Activated naive CD4-positive, alpha-beta T cell treated with anti-CD3 and anti-CD28 coated beads for 36 hours (primary cell): Measurements from ENCODE around the gene NABP1. TPM values are rescaled to one million over a fixed set of nuclear protein-coding genes. Genes with fewer than 3 reads are reported as not detected.

ENCODE experiments used
- CTCF ChIA-PET: fragments of 350-600 bp; sonication (Branson Sonifier 250); formaldehyde crosslinking; loops from one replicate; lab custom pipeline; 2021; ENCODE audit warnings: antibody characterized with exemption; lab: Charles Lee
- DNase-seq: peaks from one replicate; pipeline ENCODE4 v3.0.0-alpha.2; 2020
- H3K27ac Mint-ChIP-seq: one replicate; pipeline ENCODE4 v1.8.0; 2021; ENCODE audit warnings: mild to moderate bottlenecking, mixed read lengths
- H3K27me3 Mint-ChIP-seq: one replicate; pipeline ENCODE4 v1.8.0; 2021; ENCODE audit warnings: low read depth, mixed read lengths
- H3K36me3 Mint-ChIP-seq: one replicate; pipeline ENCODE4 v1.8.0; 2021; ENCODE audit warnings: low read depth, mixed read lengths
- H3K4me1 Mint-ChIP-seq: one replicate; pipeline ENCODE4 v1.8.0; 2021; ENCODE audit warnings: low read depth, mixed read lengths
- H3K4me3 Mint-ChIP-seq: one replicate; pipeline ENCODE4 v1.8.0; 2021; ENCODE audit warnings: mild to moderate bottlenecking, moderate library complexity, mixed read lengths
- H3K9me3 Mint-ChIP-seq: one replicate; pipeline ENCODE4 v1.8.0; 2021; ENCODE audit warnings: mixed read lengths
- intact Hi-C: fragments of 100-400 bp; cut with micrococcal nuclease; formaldehyde crosslinking; loops from one replicate; pipeline ENCODE4 v1.15.1; 2023
- total RNA-seq, 2 experiments: library from RNA; stranded (reverse); gene quantifications; one replicate each; pipeline ENCODE4 v1.2.3, GENCODE V29; 2021

The NABP1 gene
- total RNA-seq, 2 experiments from 2014 or later = 97.5 to 101 TPM

DNA sequence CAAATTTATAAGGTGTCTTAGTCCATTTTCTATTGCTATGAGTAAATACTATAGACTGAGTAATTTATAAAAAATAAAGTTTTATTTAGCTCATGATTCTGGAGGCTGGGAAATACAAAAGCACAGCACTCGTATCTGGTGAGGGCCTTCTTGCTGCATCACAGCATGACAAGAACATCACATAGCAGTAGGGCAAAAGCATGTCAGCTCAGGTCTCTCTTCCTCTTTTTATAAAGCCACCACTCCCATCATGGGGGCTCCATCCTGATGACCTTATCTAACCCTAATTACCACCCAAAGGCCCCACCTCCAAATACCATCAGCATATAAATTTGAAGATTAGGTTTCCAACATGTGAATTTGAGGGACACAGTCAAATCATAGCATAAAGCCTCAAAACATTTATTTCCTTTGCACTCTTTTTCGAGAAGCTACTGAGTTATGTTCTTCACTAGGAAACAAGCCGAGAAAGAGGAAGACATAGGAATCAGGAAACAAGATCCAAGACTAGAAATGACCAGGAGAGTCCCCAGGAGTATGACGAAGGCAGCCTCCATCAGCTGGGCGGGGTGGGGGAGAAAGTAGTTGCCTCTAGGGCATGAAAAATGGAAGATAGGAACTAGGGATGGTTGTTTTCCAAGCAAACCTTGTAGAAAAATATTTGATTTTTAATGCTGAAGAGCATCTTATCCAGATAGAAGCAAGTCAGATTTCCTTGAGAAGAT is 24.1 kb upstream of the NABP1 start:
- Mint-ChIP-seq H3K4me1 (peaks cover 8% of the 10 kb centered on the region), H3K9me3 (no peaks in the 10 kb centered on the region), H3K27me3 (no peaks in the 10 kb centered on the region), H3K36me3 (no peaks in the 10 kb centered on the region), H3K4me3 (no peak overlapping the region), H3K27ac (no peak overlapping the region)
- DNase-seq = no peak
- intact Hi-C loops = loop anchor here (10.0 kb wide), 1 partner anchor 1869 kb away; the partner anchor contains the start of genes ORMDL1 and PMS1
- CTCF ChIA-PET = interaction anchor here (1.0 kb wide), 1 partner anchor 19 kb away, joined by 4 read pairs; no protein-coding TSS in a partner anchor

DNA sequence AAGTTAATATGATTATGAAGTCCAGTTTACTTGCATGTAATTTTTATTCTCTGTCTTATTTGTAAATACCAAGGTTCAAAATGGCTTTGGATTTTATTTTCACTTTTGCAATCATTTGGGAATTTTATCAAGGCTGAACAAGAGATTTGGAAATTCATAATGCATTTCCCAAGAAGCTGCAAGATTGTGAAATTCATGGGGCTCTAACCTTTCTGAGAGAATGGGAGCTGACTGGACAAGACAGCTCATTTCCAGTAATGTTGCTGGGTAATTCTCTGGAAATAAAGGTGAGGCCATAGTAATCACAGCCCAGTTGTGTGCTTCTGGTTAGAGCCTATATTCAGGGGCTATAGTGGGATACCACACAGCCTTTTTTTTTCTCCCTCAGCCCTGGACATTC is 21.5 kb upstream of the NABP1 start:
- Mint-ChIP-seq H3K27ac (no peak overlapping the region), H3K9me3 (no peaks in the 10 kb centered on the region), H3K36me3 (no peaks in the 10 kb centered on the region), H3K4me1 (peaks cover under 1% of the 10 kb centered on the region), H3K27me3 (no peaks in the 10 kb centered on the region), H3K4me3 (no peak overlapping the region)
- intact Hi-C loops = loop anchor here (10.0 kb wide), 1 partner anchor 1872 kb away; the partner anchor contains the start of genes ORMDL1 and PMS1
- CTCF ChIA-PET = no interaction called here
- DNase-seq = no peak

- no peak overlapping the region for H3K4me3 Mint-ChIP-seq
- CTCF ChIA-PET = interaction anchor here (1.5 kb wide), 1 partner anchor 11 kb away, joined by 3 read pairs; no protein-coding TSS in a partner anchor
- H3K36me3 Mint-ChIP-seq = no peaks in the 10 kb centered on the region
- intact Hi-C loops = loop anchor here (10.0 kb wide), 1 partner anchor 1872 kb away; the partner anchor contains the start of genes ORMDL1 and PMS1
- H3K4me1 Mint-ChIP-seq = no peaks in the 10 kb centered on the region
- H3K27me3 Mint-ChIP-seq = no peaks in the 10 kb centered on the region
- no peak for DNase-seq
- H3K9me3 Mint-ChIP-seq = no peaks in the 10 kb centered on the region
- H3K27ac Mint-ChIP-seq = no peak overlapping the region
Observed at GRCh38 chr2:191656792-191657191, 21.1 kb upstream of the NABP1 start.

GRCh38 chr2:191657977-191658376 is 20.0 kb upstream of the NABP1 start:
- no peak overlapping the region for H3K4me3 Mint-ChIP-seq
- intact Hi-C loops = loop anchor here (10.0 kb wide), 1 partner anchor 1873 kb away; the partner anchor contains the start of genes ORMDL1 and PMS1

GRCh38 chr2:191659198-191659597 is 18.7 kb upstream of the NABP1 start:
- Mint-ChIP-seq H3K9me3 (peaks cover under 1% of the 10 kb centered on the region), H3K27me3 (no peaks in the 10 kb centered on the region), H3K4me3 (no peak overlapping the region), H3K36me3 (no peaks in the 10 kb centered on the region), H3K4me1 (no peaks in the 10 kb centered on the region), H3K27ac (no peak overlapping the region)
- intact Hi-C loops = loop anchor here (10.0 kb wide), 1 partner anchor 1874 kb away; the partner anchor contains the start of genes ORMDL1 and PMS1
- CTCF ChIA-PET = interaction anchor here (0.8 kb wide), 1 partner anchor 18 kb away, joined by 3 read pairs; no protein-coding TSS in a partner anchor
- DNase-seq = no peak

More at GRCh38 chr2:191657977-191658376, 20.0 kb upstream of the NABP1 start:
- Mint-ChIP-seq H3K36me3 (no peaks in the 10 kb centered on the region), H3K27me3 (no peaks in the 10 kb centered on the region), H3K9me3 (no peaks in the 10 kb centered on the region), H3K4me1 (no peaks in the 10 kb centered on the region), H3K27ac (no peak overlapping the region)
- CTCF ChIA-PET = interaction anchor here (0.8 to 1.5 kb wide), 2 partner anchors 10 to 91 kb away, joined by 3 read pairs; no protein-coding TSS in a partner anchor
- no peak for DNase-seq

- no peaks in the 10 kb centered on the region for H3K36me3 Mint-ChIP-seq
- no peak overlapping the region for H3K4me3 Mint-ChIP-seq
- intact Hi-C loops = no loop called here
- CTCF ChIA-PET = no interaction called here
- H3K4me1 Mint-ChIP-seq = peaks cover 8% of the 10 kb centered on the region
- H3K27ac Mint-ChIP-seq = no peak overlapping the region
- no peak for DNase-seq
- no peaks in the 10 kb centered on the region for H3K27me3 Mint-ChIP-seq
- H3K9me3 Mint-ChIP-seq = peaks cover 3% of the 10 kb centered on the region
Observed at GRCh38 chr2:191660575-191660974, 17.4 kb upstream of the NABP1 start.

GRCh38 chr2:191661097-191661924 is 16.6 kb upstream of the NABP1 start:
- Mint-ChIP-seq H3K36me3 (no peaks in the 10 kb centered on the region), H3K4me1 (peaks cover 10% of the 10 kb centered on the region), H3K9me3 (peaks cover 3% of the 10 kb centered on the region), H3K27ac (no peak overlapping the region), H3K4me3 (no peak overlapping the region), H3K27me3 (no peaks in the 10 kb centered on the region)
- intact Hi-C loops = loop anchor here (1.0 kb wide), 1 partner anchor 10 kb away; no protein-coding TSS in a partner anchor
- DNase-seq = no peak
- CTCF ChIA-PET = interaction anchor here (1.2 kb wide), 1 partner anchor 14 kb away, joined by 3 read pairs; no protein-coding TSS in a partner anchor

DNA sequence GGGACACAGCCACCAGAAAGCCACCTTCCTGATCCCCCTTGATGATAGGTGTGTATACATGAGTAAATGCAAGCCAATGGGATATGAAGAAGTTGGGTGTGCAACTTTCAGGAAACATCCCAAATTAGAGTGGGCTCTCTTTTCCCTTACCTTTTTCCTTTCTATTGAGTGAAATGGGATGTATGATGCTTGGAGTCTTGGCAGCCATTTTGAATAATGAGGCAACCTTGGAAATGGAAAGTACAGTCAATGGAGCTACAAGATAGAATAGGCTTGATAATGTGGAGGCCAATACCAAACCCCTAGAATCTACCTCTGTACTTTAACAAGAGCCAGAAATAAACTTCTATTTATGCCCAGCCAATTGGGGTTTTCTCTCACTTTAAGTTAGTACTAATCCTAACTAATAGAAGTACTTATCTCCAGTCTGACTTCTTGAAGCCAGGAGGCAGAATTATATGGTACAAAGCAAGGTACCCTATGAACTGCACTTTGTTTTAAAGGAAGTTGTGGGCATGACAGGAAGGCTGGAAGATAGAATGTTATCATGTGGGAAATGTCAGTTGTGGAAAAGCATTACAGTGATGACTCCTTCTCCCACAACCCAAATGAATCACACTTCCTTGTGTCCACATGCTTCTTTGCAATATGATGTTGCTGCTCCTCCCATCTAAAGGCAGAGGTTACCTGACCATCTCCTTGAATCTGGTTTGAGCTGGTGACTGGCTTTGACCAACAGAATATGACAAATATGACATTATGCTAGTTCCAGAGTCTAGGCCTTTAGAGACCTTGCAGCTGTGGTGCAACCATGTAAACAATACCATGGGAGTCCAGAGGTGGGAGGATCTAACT is 12.9 kb upstream of the NABP1 start:
- Mint-ChIP-seq H3K27me3 (no peaks in the 10 kb centered on the region), H3K4me1 (peaks cover 18% of the 10 kb centered on the region), H3K36me3 (no peaks in the 10 kb centered on the region), H3K9me3 (peaks cover 3% of the 10 kb centered on the region), H3K4me3 (no peak overlapping the region), H3K27ac (no peak overlapping the region)
- no peak for DNase-seq
- intact Hi-C loops = no loop called here
- CTCF ChIA-PET = interaction anchor here (2.0 kb wide), 1 partner anchor 40 kb away, joined by 4 read pairs; no protein-coding TSS in a partner anchor

- Mint-ChIP-seq H3K4me1 (peaks cover 18% of the 10 kb centered on the region), H3K27me3 (no peaks in the 10 kb centered on the region), H3K36me3 (no peaks in the 10 kb centered on the region), H3K4me3 (no peak overlapping the region), H3K9me3 (peaks cover 3% of the 10 kb centered on the region), H3K27ac (no peak overlapping the region)
- no peak for DNase-seq
- intact Hi-C loops = no loop called here
- CTCF ChIA-PET = interaction anchor here (2.0 kb wide), 1 partner anchor 41 kb away, joined by 4 read pairs; no protein-coding TSS in a partner anchor
Observed at GRCh38 chr2:191666226-191666625, 11.7 kb upstream of the NABP1 start.

GRCh38 chr2:191666732-191667131 is 11.2 kb upstream of the NABP1 start:
- no peak overlapping the region for H3K27ac Mint-ChIP-seq
- DNase-seq = no peak
- H3K4me3 Mint-ChIP-seq = no peak overlapping the region
- no peaks in the 10 kb centered on the region for H3K36me3 Mint-ChIP-seq
- intact Hi-C loops = no loop called here
- H3K9me3 Mint-ChIP-seq = peaks cover 3% of the 10 kb centered on the region
- CTCF ChIA-PET = interaction anchor here (2.0 kb wide), 1 partner anchor 42 kb away, joined by 4 read pairs; no protein-coding TSS in a partner anchor
- H3K4me1 Mint-ChIP-seq = peaks cover 18% of the 10 kb centered on the region
- no peaks in the 10 kb centered on the region for H3K27me3 Mint-ChIP-seq

DNA sequence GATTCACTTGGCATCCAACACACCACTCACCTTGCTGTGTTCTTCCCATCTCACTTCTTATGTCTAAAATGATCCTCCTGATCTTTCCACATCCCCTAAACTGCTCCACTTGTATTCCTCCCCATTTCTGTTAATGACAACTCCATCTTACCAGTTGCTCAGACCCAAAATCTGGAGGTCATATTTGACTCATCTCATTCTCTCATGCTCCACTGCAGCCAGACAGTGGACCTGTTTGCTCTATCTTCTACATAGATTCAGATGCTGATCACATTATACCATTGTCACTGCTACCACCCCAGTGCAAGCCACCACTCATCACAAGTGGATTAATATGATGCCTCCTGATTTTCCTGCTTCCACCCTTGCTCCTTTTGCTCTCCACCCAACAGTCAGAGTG is 7.9 kb upstream of the NABP1 start:
- intact Hi-C loops = no loop called here
- Mint-ChIP-seq H3K4me3 (no peak overlapping the region), H3K27me3 (no peaks in the 10 kb centered on the region)

More for the DNA sequence above, 7.9 kb upstream of the NABP1 start:
- DNase-seq = no peak
- Mint-ChIP-seq H3K27ac (no peak overlapping the region), H3K4me1 (peaks cover 16% of the 10 kb centered on the region), H3K9me3 (no peaks in the 10 kb centered on the region), H3K36me3 (no peaks in the 10 kb centered on the region)
- CTCF ChIA-PET = no interaction called here
